Fibroblast of skin of abdomen (primary cell): ENCODE measurements around the gene TMEM19.
"Not testable (repeated sequence)": the region's sequence is repeated elsewhere in the genome, so short reads cannot be mapped to it uniquely, and the experiment has no call there.

ENCODE experiments used
- DNase-seq: peaks from one replicate; pipeline ENCODE4 v3.0.0-alpha.2; 2013

TMEM19 gene

DNA sequence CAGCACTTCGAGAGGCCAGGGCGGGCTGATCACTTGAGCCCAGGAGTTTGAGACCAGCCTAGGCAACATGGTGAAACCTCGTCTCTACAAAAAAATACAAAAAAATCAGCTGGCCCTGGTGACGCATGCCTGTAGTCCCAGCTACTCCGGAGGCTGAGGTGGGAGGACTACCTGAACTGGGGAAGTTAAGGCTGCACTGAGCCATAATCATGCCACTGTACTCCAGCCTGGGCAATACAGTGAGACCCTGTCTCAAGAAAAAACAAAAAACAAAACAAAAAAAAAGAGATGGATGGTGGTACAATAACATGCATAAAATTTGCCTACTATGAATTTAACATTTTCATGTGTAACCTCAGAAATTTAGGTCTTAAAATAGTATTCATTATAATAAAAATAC, 19.6 kb upstream of the TMEM19 start:
- no peak for DNase-seq

DNA sequence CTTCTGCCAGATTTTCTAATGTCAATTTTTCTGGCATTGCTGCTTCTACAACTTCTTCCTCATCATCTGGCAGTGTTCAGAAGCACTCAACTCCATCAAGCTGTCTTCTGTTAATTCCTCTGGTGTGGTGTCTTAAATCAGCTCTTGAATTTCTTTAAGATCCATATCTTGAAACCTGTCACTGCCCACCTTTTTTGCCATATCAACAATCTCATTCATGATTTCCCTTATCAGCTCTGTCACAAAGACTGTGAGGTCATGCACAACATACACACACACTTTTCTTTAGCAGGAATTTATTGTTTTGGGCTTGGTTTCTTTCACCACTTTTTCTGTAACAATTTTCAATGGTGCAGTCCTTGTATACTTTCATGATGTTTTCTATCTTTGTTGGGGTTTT, 14.6 kb upstream of the TMEM19 start:
- DNase-seq, result no peak

DNA sequence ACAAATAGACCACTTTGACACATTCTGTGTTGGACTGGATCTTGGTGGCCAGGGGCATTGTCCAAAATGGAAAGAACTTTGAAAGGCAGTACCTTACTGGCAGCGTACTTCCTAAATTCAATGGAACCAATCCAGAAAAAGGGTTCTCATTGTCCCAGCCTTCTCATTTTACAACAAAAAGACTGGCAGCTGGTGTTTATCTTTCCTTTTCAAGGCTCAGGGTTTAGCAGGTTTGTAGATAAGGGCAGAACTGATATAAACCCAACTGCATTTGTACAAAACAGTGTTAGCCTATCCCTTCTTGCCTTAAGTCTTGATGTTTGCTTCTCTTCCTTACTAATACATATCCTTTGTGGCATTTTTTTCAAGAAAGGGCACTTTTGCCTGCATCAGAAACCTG, 14.1 kb upstream of the TMEM19 start:
- no peak for DNase-seq

DNA sequence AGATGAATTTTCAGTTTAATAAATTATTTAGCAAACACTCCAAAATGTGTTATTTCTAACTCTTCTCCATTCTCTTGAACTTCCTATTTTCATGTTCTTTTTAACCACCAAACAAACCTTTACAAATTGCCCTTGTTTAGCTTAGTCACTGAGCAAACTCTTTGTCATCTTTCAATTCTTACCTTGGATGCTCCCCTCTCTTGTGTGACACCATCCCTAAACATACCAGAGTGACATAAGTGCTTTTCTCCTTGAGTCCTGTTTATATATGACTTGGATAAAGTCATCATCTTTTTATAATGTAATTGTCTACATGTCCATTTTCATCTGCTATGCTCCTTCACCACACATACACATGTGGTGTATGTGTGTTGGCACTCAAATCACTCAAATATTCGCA, 3.4 kb upstream of the TMEM19 start:
- DNase-seq, result no peak

DNA sequence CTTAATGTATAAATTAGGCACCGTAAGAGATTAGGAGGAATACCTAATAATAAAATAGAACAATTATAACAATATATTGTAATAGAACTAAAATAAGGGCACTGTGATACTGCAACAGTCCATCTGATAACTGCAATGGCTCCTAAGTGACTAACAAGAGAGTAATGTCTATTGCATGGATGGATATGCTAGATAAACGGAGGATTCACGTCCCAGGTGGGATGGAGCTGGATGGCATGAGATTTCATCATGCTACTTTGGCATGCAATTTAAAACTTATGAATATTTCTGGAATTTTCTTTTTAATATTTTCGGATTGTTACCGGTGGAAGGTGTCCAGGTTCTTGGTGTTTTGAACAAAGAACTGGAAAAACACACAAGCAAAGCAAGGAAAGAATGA, 2.2 kb upstream of the TMEM19 start:
- DNase-seq, result no peak

DNA sequence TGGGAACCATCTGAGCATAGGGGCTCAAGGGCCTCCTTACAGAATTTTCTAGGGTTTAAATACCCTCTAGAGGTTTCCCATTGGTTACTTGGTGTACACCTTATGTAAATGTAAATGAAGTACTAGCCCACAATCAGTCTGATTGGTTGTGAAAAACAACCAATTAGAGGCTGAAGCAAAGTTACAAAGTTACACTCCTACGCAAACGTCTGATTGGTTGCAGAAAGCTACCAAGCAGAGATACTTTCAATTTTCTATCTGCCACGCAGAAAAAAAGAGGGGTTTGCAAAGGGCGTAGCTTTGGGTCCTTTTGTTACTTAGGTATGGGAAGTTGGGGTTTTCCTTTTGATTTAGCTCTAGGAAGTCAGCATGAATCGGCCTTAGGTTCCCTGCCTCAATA, 1.8 kb upstream of the TMEM19 start:
- DNase-seq, result no peak

DNA sequence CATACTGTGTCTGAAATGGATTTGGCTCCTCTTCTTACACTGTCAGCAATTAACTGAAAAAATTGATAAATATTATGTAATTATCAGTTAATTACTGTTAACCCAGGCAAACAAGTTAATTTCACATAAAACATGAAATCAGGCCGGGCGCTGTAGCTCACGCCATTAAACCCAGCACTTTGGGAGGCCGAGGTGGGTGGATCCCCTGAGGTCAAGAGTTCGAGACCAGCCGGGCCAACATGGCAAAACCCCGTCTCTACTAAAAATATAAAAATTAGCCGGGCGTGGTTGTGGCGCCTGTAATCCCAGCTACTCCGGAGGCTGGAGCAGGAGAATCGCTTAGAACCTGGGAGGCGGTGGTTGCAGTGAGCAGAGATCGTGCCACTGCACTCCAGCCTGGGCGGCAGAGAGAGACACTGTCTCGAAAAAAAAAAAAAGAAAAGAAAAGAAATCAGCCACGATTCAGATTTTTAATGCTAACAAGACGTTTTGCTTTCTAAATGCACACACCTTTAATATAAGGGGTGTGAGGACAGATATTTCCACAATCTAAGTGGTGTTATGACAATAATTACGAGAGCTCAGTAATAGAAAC, 473 bp upstream of the TMEM19 start:
- DNase-seq, result no peak

DNA sequence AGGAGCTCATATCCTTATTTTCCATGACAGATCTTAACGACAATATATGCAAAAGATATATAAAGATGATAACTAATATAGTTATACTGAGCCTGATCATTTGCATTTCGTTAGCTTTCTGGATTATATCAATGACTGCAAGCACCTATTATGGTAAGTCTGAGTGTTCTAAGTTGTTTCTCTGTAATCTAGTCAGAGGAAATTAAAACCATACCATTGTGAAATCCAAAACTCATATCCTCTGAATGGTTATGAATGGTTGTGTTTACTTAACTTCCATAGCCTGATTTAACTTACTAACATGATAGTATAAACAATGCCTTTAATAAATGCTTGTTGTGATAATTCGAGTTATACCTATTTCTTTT, 760 bp downstream of the TMEM19 start:
- DNase-seq, result no peak

DNA sequence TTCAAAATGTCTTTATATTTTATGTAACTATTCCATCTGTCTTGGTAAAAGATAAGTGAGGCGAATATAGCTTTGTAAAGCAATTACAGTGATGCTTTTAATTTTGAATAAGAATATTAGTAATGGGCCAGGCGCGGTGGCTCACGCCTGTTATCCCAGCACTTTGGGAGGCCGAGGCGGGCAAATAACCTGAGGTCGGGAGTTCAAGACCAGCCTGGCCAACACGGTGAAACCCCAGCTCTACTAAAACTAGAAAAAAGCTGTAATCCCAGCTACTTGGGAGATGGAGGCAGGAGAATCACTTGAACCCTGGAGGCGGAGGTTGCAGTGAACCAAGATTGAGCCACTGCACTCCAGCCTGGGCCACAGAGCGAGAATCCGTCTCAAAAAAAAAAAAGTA, 1.3 kb downstream of the TMEM19 start:
- not testable (repeated sequence) for DNase-seq

DNA sequence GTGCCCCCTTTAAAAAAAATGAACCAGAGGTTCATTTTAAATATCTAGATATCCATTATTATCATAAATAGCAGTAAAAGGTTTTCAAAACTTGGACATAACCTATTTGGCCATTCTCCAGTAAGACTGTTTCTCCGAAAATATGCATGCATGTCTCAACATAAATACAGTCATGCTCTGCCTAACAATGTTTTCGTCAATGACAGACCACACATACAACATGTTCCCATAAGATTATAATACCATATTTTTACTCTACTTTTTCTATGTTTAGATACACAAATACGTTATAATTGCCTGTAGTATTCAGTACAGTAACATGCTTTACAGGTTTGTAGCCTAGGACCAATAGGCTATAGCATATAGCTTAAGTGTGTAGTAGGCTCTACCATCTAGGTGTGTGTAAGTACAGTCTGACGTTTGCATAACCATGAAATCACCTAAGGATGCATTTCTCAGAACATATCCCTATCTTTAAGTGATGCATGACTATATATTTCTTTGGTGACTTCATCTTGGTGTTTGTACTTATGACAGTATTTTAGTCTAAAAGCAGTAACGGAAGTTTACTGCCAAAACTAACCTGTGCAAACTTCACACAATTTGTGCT, 3.2 kb downstream of the TMEM19 start:
- no peak for DNase-seq

DNA sequence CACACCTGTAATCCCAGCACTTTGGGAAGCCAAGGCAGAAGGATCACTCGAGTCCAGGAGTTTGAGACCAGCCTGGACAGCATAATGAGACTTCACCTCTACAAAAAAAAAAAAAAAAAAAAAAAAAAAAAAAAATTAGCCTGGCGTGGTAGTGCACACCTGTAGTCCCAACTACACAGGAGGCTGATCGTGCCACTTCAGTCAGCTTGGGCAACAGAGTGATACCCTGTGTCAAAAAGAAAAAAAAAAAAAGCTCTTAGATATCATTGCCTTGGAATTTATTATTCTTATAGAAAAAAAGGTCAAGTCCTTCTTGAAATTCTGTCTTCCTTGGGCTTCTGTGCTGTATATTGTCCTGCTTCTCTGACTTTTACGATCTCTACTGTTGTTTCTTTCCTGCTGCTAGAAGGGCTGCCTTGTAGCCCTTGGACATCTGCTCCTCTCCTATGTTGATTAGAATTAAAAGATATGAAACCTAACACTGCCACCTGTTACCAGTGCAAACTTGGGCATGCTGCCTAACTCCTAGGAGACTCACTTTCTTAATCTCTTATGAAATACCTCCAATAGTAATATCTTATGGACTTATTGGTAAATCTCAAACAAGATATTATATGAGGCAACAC, 5.7 kb downstream of the TMEM19 start:
- no peak for DNase-seq

DNA sequence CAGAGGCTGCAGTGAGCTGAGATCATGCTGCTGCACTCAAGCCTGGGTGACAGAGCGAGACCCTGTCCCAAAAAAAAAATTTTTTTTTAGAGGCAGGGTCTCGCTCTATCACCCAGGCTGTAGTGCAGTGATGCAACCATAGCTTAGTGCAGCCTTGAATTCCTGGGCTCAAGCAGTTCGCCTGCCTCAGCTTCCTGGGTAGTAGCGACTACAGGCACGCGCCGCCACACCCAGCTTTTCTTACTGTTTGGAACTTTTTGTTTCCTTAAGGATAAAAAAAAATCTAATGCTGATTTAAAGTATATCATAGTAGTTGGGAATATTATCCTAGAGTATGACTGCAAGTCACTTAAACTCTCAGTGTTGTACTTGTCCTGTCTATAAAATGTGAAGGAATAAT, 7.2 kb downstream of the TMEM19 start:
- no peak for DNase-seq

DNA sequence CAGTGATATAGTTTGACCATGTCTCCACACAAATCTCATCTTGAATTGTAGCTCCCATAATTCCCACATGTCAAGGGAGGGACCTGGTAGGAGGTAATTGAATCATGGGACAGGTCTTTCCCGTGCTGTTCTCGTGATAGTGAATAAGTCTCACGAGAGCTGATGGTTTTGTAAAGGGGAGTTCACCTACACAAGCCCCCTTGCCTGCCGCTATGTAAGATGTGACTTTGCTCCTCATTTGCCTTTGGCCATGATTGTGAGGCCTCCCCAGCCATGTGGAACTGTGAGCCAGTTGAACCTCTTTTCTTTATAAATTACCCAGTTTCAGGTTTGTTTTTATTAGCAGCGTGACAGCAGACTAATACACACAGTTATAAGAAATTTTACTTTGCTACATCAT, 7.8 kb downstream of the TMEM19 start:
- not testable (repeated sequence) for DNase-seq

DNA sequence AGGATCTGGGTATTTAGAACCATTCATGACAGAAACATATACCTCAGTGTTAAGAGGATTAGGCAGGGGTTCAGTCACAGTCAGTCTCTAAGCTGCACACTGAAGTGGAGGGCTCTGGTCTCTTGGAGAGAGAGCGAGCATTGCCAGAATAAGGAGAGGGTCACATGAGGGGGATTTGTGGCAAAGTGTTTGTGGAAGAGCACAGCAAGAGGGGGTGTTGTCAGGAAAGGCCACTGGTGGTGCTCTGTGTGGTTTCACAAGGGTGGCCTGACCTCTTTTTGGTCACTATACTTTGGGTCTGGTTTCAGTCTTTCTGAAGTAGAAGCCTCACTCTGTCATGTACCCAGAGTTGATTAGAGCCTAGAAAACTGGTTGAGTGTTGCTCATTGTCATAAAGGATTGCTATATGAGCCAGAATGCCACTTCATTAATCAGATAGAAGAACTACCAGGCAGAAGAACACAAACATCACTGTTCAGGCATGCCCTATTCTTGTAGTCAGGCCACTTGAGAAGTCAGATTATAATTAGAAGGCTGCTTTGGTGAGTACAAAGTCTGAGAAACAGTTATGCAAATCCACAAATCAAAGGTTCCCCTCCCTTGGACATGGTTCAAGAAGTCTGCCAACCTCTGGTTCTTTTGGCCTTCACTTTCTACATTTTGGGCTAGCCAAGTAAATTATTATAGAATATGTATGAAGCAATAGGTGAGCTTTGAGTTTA, 8.4 kb downstream of the TMEM19 start:
- no peak for DNase-seq

DNA sequence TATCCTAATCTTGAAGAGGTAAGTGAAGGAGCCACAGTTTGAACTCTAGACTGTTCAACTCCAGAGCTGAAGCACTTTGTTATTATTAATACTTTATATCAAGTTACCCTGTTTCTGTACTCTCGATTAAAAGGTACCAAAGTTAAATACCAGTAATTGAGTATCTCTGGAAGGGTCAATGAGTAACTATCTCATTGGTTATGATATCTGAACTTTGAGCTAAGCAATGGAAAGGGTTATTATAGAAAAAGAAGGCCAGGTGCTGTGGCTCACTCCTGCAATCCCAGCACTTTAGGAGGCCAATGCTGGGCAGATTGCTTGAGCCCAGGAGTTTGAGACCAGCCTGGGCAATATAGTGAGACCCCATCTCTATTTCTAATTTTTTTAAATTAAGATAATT, 9.9 kb downstream of the TMEM19 start:
- DNase-seq, result no peak

DNA sequence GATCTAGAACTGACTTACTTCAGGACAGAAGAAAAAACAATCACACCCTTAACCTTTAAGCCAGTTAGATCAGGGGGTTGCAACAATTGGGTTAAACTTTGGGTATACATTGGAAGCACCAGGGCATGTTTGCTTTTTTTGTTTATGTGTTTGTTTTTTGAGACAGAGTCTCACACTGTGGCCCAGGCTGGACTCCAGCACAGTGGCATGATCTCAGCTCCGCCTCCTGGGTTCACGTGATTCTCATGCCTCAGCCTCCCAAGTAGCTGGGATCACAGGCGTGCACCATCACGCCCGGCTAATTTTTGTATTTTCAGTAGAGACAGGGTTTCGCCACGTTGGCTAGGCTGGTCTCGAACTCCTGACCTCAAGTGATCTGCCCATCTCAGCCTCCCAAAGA, 16.3 kb downstream of the TMEM19 start:
- DNase-seq, result not testable (repeated sequence)

DNA sequence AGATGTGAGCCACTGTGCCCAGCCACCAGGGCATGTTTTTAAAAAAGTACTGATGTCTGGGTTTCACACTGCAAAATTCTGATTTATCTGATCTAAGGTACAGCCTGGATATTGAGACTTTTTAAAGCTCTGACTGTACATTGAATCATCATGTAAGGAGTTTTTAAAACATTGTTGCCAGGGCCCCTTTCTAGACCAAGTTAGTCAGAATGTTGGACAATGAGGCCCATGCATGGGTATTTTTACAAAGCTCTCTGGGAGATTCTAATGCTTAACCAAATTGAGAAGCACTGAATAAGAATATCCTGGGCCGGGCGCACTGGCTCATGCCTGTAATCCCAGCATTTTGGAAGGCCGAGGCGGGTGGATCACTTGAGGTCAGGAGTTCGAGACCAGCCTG, 16.7 kb downstream of the TMEM19 start:
- no peak for DNase-seq

DNA sequence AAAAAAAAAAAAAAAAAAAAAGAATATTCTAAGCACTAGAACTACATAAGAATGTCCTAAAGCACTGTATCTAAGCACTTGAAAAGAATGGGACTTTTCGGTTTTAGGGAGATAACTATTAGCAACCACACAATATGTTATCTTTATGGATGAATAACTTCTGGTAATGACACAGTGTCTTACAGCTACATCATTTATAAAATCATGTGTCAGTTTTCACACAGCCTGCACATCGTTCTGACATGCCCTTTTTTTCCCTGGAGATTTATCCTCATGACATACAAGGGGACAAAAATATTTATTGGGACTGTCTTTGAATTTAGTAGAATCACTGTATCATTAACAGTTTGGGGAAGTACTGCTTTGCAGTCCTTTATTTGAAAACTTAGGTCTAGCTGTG, 17.3 kb downstream of the TMEM19 start:
- no peak for DNase-seq

DNA sequence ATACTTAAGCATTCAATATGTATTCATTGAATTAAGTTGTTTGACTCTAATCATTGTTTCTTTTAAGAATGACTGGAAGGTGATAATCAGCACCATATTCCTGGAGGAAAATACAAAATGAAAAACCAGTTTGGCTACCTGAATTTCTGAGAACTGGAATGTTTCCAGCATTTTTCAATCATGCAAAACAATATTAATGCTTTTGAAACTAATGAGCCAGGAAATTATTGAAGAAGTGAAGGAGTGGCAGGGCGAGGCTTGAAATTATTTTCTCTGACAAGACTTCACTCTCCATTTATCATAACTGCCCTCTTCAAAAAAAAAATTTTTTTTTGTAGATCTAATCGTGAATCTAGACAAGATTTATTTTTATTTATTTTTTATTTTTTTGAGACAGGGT, 19.0 kb downstream of the TMEM19 start:
- no peak for DNase-seq

DNA sequence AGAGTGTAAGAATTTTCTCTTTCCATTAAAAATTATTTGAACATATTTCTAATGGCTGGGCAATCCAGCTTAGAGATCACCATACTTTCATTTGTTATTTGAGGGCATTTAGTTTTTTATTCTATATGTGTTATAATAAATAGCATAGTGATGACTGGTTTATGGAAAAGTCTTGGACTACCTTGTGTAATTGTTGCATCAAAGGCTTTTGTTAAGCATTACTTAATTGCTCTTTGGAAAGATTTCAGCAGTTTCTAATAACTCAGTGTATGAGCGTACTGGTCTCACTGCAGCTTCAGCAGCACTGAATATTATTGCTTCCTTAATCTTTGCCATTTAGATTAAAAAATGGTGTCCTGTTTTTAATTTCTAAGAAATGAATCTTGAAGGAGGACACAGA, 22.8 kb downstream of the TMEM19 start:
- DNase-seq, result peak; percentile 40

DNA sequence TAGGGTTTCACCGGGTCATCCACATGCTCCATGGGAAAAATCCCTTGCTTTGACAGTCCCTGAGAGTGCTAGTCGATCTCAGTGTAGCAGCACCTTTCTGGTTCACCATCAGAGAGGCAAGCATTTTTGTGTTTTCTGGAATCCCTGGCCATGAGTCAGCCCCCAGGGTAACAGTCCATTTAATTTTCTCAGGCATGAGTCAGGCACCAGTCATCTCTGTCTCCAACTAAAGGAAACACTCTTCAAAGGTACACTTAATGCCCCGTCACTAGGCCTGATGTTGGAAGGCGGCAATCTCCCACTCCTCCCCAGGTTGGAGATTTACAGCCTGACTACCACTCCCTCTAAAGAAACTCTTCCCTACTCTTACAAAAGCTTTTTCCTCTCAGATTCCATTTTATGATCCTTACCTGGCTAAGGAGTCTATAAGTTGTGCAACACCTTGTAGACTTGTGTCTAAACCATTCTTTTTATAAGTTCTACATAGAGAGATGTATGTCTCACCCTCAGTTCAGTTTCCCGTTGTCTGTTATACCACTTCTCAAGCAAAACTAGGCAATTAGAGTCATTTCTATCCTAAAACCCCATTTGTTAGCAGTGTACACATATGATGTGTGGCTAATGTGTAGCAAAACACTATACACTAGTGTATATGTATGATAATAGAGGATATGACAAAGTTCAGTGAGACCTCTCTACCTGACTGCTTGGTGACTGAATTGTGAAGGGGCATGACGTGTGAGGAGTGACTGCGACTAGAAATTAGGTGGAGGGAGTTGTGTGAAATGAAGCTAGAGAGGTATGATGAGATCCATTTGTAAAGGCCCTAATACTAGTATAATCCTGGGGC, 24.6 kb downstream of the TMEM19 start:
- DNase-seq, result peak; percentile 88

DNA sequence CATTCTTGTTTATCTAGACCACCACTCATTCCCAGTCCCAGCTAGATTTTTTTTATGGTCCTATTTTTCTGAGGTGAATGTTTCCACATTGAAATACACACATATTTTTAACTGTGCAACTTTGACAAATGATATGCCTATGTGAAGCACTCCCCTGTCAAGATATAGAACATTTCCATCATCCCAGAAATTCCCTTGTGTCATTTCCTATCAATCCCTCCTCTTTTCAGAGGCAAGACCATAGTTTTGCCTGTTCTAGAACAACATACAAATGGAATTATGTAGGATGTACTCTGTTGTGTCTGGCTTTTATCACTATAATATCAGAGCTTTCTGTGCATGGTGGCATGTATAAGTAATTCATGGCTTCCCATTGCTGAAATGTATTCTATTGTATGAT, 32.7 kb downstream of the TMEM19 start:
- no peak for DNase-seq
